HG02623 (cell line): ENCODE measurements around the gene FBLN2.
A peak's percentile ranks its signal among the peaks of the same experiment; 100 is the strongest.

Experiments used
- ATAC-seq: cut with Tn5 transposase; IDR thresholded peaks from one replicate; pipeline ENCODE4 v1.9.1; 2021; ENCODE audit warnings: moderate library complexity; ENCODE audit not compliant: unreplicated experiment

The FBLN2 gene

DNA sequence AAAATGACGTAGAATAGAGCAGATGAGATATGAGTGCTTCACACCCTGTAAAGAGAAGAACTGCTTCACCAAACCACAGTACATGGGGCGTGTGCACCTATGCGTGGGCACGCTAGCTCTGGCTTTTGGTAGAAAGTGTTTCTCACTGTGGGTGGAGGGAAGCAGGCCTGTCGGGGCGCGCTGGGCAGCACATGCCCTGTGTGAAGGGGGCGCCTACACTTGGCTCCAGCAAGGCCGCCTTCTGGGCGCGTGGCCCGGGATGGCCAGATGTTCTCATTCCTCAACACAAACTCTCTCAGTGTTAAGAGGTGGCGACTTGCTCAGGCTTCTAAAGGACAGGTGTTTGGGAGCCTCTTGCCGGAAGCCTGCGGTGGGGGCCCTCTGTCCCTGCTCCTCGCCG is 90.0 kb downstream of the FBLN2 start:
- no peak for ATAC-seq

DNA sequence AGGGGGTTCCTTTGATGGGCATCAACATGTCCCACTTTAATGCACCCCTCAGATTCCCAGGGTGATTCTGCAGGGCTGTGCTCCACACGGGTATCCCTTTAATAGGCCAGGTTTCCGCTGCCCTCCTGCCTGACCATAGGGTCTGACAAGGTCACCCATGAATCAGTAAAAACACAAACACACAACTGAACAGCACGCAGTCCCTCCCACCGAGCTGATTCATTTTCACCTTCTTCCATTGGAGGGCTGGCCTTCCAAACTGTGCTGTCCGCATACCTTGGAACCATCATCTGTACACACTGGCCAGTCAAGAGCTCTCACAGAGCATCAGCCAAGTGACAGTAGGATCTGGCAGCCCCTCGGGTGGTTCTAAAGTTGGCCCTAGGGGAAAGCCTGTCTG is 93.7 kb downstream of the FBLN2 start:
- no peak for ATAC-seq

DNA sequence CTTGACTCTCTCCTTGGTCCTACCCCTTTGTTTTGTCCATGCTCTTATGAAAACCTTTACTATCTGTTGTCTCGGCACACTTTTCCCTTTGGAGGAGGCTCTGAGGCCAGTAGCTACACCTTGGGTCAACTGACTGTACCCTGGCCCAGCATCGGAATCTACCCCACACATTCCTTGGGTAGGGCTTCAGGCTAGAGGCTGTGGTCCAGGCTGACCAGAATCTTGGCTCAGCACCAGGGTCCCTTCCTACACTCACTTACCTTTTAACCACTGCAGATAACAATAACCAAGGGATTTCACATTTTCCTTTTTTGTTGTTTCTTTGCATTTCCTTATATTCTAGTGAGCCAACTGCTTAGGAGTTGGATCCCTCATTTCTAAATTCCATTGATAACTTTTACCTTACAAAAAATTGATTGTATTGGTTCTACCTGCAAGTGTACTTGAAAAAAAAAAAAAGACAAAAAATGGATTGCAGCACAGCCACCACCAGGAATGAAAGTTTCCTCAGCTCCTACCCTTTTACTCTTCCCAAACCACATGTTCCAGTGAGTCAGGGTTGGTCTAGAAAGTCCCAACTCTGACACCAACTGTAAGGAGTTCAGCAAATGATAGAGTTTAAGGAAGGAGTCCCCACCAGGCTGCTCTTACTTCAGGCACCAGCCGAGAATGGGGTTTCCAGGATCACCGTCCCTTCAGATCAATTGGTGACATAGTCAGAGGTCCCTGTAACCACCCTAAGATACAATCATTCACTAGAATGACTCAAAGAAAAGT is 95.6 kb downstream of the FBLN2 start:
- ATAC-seq = no peak

DNA sequence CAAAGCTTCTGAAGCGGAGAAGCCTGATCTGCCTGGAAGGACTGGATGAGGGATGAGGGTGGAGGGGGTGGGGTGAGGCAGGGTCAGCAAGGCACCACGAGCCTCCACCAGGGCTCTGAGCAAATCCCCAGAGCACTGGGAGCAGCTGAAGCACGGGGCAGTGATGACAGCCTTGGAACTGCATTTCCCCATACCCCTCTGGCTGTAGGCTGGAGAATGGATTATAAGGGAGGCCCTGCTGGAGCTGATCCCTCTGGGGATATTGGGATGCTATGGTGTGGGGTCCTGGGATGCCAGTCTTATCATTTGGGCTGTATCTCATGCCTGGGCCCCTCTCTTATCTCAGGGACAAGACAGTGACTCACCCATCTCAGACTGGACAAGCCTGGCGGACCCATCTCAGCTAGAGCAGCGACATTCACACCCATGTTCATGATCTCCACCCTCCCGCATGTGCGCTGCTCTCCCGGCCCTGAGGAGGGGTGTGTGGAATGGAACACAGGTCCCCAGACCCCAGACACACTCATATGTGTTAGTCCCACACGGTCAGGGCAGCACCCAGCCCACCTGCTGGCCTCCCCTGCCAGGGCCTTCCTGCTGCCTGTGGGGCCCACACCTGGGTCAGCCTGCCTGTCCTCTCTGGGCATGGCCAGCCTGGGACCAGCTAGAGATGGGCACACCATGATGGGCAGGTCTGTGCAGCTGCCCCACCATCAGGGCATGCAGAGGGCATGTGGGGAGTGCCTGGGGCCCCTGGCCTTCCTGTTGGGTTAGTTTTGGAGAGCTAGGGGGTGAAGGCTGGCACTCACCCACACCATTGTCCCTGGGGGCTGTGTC is 97.1 kb downstream of the FBLN2 start:
- no peak for ATAC-seq

DNA sequence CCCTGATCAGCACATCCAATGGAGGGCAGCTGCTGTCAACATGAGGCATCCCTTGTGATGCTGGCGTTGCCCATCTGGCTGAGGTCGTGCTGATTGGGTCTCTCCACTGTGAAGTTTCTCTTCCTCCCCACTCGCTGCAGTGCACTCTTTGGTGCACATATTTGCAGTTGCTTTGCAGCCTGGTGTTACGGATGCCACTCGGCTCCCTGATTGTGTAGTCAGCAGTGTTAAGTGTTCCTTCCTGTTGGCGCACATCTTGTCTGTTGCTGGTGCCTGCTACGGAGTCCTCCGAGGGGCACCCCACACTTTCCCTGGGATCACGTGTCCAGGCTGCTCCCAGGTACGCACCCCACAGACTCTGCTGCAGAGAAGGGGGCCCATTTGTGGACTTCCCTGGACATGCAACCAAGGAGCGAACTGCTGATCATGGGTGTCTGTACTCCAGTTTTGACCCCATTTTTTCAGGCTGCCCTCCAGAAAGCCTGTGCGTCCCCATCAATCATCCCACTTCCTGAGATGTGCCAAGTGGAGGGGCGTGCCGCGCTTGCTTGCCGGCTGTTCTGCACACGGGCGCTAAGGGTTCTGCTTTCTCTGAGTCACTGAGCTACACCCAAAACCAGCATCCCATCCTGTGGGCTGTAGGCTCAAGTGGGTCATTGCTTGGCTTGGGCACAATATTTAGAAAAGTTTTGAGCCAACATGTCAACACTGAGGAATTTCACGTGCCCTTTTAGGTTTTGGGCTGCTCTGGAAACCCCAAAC is 98.6 kb downstream of the FBLN2 start:
- ATAC-seq = no peak

DNA sequence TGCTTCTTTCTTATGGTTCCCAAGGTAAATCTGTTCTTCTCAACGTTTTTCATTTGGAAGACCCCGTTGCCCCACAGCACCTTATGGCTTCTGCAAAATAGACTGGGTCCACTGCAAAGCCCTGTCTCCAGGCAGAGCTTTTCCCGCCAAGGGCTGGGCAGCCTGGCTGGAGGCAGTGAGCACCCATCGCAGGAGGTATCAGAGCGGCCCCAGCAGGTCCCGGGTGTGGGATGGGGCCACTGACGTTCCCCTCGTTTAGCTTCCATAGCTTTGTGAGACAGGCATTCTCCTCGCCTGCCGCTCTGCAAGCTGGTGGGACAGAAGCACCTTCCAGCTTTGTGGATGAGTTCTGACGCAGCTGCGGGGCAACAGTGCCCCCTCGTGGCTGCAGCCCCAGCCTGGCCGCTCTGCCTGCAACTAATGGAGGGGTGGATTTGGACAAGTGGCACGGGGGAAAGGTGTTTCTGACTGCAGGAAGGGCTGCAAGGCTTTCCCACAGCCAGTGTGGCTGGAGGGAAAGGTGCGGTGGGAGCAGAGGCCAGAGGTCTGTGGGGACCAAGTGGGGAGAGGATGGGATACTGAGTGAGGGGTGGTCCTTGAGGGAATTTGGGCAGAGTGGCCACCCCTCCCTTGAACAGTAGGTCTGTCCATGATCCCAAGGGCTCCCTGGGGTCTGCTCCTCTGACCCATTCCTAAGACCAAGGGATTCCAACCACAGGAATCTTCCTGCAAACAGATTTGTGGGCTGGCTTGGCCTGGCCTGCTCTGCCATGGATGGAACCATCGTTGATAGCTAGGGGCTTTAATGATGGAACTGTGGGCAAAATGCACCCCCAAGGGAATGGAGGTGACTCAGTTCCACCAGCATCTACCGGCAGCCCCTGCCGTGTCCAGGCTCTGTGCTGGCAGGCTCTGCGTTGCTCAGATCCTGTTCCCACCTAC is 99.4 kb downstream of the FBLN2 start:
- no peak for ATAC-seq

DNA sequence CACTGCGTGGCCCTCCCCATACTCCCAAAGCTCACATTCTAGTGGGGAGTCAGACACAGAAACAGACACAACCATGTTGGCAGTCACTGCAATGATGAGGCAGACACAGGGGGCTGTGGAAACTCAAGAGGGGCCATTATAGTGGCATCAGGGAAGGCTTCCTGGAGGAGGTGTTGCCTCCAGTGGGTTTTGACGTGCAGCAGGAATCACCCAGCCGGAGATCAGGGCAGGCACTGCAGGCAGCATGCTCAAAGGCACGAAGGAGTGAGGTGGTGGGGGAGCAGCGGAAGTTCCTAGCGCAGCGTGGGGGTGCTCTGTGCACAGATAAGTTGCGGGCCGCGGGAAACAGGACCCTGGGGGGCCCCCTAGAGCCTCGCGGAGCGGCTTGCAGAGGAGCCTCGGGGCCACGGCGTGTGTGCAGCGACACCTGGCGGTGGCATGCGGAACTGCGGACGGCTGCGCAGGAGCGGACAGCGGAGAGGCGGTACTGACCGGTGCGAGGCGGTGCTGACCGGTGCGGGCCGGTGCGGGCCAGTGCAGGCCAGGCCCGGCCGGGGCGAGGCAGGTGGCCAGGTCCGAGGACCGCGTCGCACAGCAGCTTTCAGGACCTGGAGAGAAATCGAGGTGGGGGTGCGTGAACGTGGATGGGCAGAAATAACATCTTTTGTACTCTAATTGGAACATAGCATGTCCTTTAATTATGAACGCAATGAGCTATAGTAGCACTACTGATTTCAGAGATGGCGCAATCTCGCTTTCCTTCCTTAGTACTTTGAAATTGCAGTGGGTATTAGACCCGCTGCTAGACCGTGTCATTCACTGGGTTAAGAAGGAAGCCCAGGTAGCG is 101.5 kb downstream of the FBLN2 start:
- no peak for ATAC-seq

DNA sequence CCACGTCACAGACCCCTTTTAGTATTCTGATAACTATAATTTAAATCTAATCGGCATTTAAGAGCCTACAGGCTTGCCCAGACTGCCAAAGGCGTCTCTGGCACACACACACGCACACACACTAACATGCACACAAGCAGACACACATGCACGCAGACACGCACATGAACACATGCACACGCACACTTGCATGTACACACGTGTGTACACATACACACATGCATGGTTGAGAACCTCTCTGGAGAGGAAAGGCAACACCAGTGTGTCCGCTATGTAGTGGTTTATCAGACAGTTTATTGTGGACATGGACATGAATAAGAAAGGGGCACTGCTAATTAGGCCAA is 102.1 kb downstream of the FBLN2 start:
- ATAC-seq = no peak

DNA sequence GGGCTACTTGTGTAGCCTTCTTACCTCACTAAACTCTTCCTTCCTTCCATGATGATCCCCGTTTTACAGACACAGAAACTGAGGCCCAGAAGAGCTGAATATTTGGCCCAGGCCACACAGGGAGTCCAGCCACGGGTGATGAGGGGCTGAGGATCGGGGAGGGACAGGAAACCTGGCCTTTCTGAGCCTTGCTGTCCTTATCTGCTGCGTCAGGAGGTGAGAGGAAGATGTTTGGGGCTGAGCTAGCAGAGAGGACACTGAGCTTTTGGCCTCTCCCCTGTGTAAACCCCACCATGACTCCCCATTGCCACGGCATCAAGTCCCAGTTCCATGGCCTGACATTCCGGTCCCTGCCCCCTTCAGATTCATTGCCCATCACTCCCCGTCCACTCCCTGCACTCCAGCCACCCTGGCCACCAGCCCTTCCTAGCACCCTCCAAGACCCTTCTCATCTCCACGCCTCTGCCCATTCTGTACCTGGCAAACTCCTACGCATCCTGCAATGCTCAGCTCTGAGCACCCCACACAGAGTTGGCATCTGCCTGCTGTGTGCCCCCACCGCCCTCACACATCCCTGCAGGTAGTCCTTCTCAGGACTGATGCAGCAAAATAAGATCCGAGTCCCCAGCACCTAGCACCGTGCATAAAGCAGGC is 103.0 kb downstream of the FBLN2 start:
- ATAC-seq = no peak

DNA sequence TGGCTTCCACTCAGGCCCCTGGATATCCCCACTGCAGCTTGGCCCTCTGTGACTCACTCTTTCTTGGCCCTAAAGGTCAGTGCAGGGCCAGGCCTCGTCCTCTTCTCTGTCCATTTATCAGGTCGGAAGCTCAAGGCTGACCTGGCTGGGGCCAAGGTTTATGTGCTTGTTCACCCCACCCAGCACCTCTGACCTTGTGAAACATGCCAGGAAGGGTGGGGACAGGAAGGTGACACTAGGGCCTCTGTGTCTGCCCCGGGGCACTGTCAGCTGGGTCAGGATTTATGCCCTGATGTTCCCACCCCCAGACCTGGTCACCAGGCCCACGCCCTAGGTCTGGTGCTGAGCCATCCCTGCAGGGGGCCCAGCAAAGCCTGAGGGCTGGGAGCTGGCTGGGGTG is 103.8 kb downstream of the FBLN2 start:
- ATAC-seq = no peak

DNA sequence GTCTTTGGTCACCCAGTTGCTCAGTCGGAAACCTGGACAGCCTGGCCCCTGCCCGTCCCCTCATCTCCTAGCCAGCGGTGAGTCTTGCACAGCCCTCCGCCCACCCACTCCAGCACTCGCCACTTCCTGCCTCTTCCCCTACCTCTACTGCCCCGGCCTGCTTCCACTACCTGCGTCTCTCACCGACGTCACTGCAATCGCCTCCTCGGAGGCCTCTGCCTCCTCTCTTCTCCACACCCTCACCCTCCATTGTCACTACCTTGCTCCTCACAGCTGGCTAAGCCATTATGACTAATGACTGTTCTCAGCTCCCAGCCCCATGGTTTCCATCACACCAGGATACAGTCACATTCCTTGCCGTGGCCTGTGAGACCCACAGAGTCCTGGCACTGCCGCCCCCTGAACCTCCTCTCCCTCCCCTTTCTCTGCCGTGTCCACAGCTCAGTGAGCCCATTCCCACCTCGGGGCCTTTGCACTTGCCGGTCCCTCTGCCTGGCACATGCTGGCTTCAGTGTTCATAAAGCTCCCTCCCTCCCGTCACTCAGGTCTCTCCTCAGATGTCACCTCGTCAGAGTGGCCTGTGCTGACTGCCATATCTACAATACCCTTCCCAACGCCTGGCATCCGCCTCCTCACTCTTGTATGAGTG is 104.8 kb downstream of the FBLN2 start:
- ATAC-seq = no peak

DNA sequence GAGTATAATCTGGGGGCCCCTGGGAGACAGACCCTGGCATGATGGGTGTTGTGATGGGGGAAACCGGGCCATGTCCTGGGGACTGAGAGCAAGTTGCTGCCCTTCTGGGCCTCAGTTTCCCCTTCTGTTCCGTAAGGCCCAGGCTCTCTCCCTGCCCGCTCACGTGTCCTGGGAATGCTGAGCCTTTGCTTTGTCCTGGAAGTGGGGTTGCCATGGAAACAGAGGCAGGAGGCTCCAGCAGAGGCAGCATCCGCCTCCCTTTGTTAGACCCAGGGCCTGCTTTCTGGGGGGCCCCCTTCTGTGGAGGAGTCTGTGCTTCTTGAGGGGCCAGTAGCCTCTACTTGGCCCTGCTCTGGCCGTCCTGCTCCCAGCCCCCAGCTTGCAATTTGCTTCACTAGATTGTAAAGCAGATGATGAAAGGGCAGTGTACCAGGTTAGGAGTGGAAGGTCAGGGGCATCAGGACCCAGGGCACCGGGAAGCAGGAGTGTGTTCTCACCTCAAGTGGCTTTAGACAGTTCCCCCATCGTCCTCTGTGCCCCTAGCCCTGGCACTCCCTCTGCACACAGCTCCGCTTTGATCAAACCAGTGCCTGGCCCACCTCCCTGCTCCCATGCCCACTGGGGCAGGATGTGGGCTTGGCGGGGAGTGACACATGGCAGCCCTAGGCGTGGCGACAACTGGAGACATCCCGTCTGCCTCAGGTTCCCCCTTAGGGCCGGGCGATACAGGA is 105.6 kb downstream of the FBLN2 start:
- ATAC-seq = no peak

DNA sequence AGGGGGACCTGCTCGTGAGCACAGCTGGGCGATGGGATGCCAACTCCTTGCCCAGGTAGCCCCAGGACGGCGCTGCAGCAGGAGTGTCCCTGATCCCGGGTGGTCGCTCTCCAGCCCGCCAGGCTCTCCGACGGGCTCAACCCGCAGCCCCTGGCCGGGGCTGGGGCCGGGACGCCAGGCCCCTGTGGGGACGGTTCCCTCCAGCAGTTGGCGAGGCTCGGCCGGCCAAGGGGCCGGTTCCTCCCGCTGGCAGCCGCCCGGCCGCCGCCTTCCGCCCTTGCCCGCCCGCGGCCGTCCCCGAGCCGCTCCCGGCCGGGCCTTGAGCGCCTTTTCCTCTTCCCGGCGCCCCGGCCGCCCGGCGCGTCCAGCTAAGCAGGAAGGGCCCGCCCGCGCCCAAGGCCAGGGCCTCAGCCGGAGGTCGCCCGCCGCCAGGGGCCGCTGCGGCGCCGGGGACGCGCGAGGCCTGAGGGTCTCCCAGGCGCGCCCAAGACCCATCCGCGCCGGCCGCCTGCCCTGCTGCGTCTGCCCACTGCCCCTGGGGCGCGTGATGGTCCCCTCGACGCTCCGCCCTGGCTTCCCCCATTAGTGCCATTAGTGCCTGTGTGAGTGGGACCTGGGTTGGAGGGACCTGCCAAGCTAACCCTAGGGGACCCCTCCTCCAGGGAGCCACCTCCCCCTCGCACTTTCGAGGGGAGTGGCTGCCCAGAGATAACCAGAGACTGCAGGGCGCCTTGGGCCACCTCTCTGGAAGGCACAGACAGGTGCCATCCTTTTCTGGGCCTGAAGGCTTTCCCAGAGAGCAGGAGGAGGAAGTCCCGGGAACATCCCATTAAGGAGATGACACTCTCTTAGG is 106.4 kb downstream of the FBLN2 start:
- no peak for ATAC-seq

DNA sequence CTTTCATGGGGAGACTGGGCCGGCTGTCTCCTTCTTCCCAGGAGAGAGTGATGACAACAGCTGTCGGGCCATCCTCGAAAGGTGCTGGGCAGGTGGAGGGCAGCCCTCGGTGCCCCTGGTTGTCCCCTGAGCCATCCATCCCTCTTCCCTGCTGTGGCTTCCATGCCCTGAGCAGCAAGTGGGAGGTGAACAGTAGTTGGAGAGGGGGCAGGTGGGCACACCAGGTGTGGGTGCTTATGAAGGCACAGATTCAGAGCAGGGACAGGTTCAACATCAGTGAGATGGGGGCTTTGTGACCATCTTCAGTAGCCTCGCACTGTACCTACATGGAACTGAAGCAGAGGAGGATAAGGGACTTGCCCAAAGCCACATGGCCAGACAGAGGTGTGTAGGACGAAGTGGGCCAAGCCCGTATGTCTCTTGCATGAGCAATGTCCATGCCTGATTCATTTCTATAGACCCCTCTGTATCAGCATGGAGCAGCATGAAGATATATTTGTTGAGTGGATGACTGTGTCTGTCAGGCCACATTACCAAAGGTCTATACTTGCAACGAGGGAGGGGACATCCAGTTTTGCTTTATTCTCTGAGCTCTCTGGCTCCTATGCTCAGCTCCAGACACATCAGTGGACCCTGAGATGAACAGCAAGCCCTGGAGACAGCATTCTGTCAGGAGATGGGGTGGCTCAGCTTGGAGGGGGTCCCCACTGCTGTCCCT is 107.8 kb downstream of the FBLN2 start:
- no peak for ATAC-seq

DNA sequence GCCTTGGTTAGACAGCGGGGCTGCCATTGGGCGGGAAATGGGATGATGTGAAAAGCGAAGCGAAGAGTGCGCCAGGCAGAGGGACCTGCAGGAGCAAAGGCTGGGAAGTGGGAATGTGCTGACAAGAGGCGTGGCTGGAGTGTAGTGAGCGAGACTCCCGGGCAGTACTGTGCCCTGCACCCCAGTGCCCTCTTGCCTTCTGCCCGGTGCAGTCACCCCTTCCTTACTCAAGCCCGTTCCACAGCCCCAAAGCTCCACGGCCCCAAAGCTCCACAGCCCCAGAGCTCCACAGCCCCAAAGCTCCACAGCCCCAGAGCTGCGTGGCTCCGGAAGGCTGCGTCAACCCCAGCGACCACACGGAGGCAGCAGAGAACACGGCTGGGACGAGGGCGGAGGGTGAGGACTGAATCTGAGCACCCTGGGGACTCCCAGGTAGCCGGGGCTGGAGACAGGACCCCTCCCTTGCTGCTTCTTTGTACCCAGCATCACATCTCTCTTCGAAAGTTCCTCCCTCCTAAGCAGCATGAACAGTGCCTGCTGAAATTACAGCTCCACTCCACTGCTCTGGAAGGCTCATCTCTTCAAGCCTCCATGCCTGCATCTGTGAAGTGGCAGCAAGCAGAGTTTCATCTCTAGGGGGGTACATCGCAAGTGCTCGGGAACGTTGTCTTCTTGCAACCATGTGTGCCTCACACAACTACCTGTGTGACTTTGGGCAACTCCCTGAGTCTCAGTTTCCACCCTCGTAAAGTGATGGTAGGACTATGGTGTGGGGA is 108.9 kb downstream of the FBLN2 start:
- ATAC-seq = peak; percentile 77

DNA sequence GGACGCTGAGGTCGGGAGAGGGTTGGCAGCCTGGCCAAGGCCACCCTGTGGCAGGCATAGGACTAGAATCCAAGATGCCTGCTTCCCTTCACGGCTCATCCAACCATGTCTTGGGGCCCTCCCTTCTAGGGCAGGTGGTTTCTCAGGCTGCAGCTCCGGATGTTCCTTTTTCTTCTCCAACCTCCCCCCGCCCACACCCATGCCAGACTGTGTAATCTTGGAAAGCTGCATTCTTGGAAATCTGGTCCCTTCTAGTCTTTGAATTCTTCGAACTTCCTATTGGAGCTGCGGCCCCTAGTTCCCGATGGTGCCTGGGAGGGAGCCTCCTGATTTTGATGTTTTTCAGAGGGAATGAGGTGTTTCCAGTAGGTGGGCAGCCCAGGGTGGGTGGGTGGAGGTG is 109.8 kb downstream of the FBLN2 start:
- ATAC-seq = no peak
